Panc1 (cell line): ENCODE measurements around the gene TRIM14. TPM values are rescaled to one million over a fixed set of nuclear protein-coding genes. Genes with fewer than 3 reads are reported as not detected.

ENCODE experiments used
- ATAC-seq: fragments of 200-7000 bp; cut with Tn5 transposase; 2 replicates; pipeline ENCODE4 v1.9.1; 2020; ENCODE audit warnings: mild to moderate bottlenecking, moderate library complexity
- BruUV-seq: library from RNA; stranded (reverse); fragments of 400-500 nt; replicated peaks from 2 replicates; lab custom pipeline; 2021; lab: Mats Ljungman, UMichigan
- CTCF ChIA-PET: fragments of 300-600 bp; sonication (Branson Sonifier 250); formaldehyde crosslinking; loops from one replicate; lab custom pipeline; 2022; ENCODE audit warnings: antibody characterized with exemption; lab: Charles Lee
- POLR2A ChIA-PET: fragments of 300-600 bp; sonication (Branson Sonifier 250); formaldehyde crosslinking; loops from one replicate; lab custom pipeline; 2022; ENCODE audit warnings: antibody characterized with exemption; lab: Charles Lee
- DNase-seq: peaks from one replicate; pipeline ENCODE4 v3.0.0-alpha.2; 2010; ENCODE audit warnings: low read depth, low spot score
- H3K27ac ChIP-seq: 2 replicates; pipeline ENCODE4 v1.5.1; 2011; ENCODE audit warnings: mild to moderate bottlenecking, low read length, inconsistent platforms
- H3K27me3 ChIP-seq: fragments of 200-500 bp; sonication (Bioruptor generic); 2 replicates; pipeline ENCODE4 v1.6.0; 2014; ENCODE audit warnings: low read length, inconsistent platforms; ENCODE audit not compliant: control insufficient read depth, insufficient read depth
- H3K36me3 ChIP-seq: fragments of 200-500 bp; sonication (Bioruptor generic); 2 replicates; pipeline ENCODE4 v1.5.1; 2014; ENCODE audit warnings: inconsistent platforms, mild to moderate bottlenecking, low read length, moderate library complexity; ENCODE audit not compliant: control insufficient read depth, insufficient read depth
- H3K4me1 ChIP-seq: 2 replicates; pipeline ENCODE4 v1.5.1; 2011; ENCODE audit warnings: inconsistent platforms, mild to moderate bottlenecking, low read length, moderate library complexity; ENCODE audit not compliant: control insufficient read depth, insufficient read depth
- H3K4me3 ChIP-seq, 2 experiments: 2 replicates each; pipeline ENCODE4 v1.5.1; 2011 to 2012; ENCODE audit warnings: low read depth in 2 of 2, low read length in 2 of 2, mild to moderate bottlenecking in 2 of 2, inconsistent platforms in 1 of 2, moderate library complexity in 1 of 2
- H3K9me3 ChIP-seq: fragments of 200-500 bp; sonication (Bioruptor generic); 2 replicates; pipeline ENCODE4 v1.5.1; 2014; ENCODE audit warnings: low read depth, mild to moderate bottlenecking, inconsistent platforms, low read length, moderate library complexity; ENCODE audit not compliant: control insufficient read depth, insufficient read depth
- POLR2AphosphoS5 ChIP-seq: IDR thresholded peaks from 2 replicates; pipeline ENCODE4 v1.6.1; 2012; ENCODE audit warnings: mild to moderate bottlenecking, low read depth, low read length, moderate library complexity
- SIN3A ChIP-seq: IDR thresholded peaks from 2 replicates; pipeline ENCODE4 v1.6.1; 2012; ENCODE audit warnings: low read depth, mild to moderate bottlenecking, low read length, moderate library complexity, borderline replicate concordance; ENCODE audit not compliant: insufficient read depth
- TCF7L2 ChIP-seq: IDR thresholded peaks from 2 replicates; pipeline ENCODE4 v1.6.1; 2011; ENCODE audit warnings: mild to moderate bottlenecking, low read depth, low read length, inconsistent platforms
- in situ Hi-C: cut with HindIII; loops from 2 replicates; pipeline ENCODE4 v1.10.0; 2016; ENCODE audit warnings: low sequenced_read_pairs, low pct_unique_long_range_greater_than_20kb
- intact Hi-C: fragments of 100-400 bp; cut with micrococcal nuclease; formaldehyde crosslinking; loops from one replicate; pipeline ENCODE4 v1.10.0; 2022; ENCODE audit not compliant: unreplicated experiment
- total RNA-seq: library from RNA; stranded (reverse); gene quantifications from one replicate; pipeline ENCODE4 v1.2.1, GENCODE V29; 2021; ENCODE audit not compliant: unreplicated experiment
- TF ChIP-seq, protein P1 (sequence below), 2 experiments: IDR thresholded peaks; 2 replicates each; pipeline ENCODE4 v1.6.1; 2011 to 2012; ENCODE audit warnings: low read depth in 2 of 2, control low read depth in 1 of 2, low read length in 1 of 2, mild to moderate bottlenecking in 1 of 2, moderate library complexity in 1 of 2; ENCODE audit not compliant: insufficient read depth in 1 of 2
- TF ChIP-seq, protein P2 (sequence below): fragments of 450-650 bp; IDR thresholded peaks from 2 replicates; pipeline ENCODE4 v1.5.1; 2017; ENCODE audit warnings: mild to moderate bottlenecking

TRIM14 gene
- total RNA-seq, 1 experiment from 2014 or later = 9.7 TPM

- POLR2A ChIA-PET = no interaction called here
- H3K9me3 ChIP-seq = no peaks in the 10 kb centered on the region
Measured at GRCh38 chr9:98034593-98035546, 84.2 kb downstream of the TRIM14 start.

GRCh38 chr9:98031935-98032334, 87.1 kb downstream of the TRIM14 start:
- Histone ChIP-seq H3K27me3 (no peaks in the 10 kb centered on the region), H3K9me3 (no peaks in the 10 kb centered on the region), H3K36me3 (no peaks in the 10 kb centered on the region), H3K4me1 (no peaks in the 10 kb centered on the region), H3K27ac (no peak overlapping the region), H3K4me3 (no peak overlapping the region)
- CTCF ChIA-PET = interaction anchor here (0.6 kb wide), 1 partner anchor 90 kb away, joined by 3 read pairs; no protein-coding TSS in a partner anchor
- in situ Hi-C loops = no loop called here
- POLR2A ChIA-PET = interaction anchor here (0.6 kb wide), 1 partner anchor 187 kb away, joined by 4 read pairs; no protein-coding TSS in a partner anchor
- ATAC-seq (no peak), DNase-seq (no peak)
- intact Hi-C loops = loop anchor here (10.0 kb wide), 1 partner anchor 107 kb away; the partner anchor contains the start of gene TRMO
- TF ChIP-seq SIN3A (no peak), POLR2AphosphoS5 (no peak), TCF7L2 (no peak)
- TF ChIP-seq, protein P1, sequence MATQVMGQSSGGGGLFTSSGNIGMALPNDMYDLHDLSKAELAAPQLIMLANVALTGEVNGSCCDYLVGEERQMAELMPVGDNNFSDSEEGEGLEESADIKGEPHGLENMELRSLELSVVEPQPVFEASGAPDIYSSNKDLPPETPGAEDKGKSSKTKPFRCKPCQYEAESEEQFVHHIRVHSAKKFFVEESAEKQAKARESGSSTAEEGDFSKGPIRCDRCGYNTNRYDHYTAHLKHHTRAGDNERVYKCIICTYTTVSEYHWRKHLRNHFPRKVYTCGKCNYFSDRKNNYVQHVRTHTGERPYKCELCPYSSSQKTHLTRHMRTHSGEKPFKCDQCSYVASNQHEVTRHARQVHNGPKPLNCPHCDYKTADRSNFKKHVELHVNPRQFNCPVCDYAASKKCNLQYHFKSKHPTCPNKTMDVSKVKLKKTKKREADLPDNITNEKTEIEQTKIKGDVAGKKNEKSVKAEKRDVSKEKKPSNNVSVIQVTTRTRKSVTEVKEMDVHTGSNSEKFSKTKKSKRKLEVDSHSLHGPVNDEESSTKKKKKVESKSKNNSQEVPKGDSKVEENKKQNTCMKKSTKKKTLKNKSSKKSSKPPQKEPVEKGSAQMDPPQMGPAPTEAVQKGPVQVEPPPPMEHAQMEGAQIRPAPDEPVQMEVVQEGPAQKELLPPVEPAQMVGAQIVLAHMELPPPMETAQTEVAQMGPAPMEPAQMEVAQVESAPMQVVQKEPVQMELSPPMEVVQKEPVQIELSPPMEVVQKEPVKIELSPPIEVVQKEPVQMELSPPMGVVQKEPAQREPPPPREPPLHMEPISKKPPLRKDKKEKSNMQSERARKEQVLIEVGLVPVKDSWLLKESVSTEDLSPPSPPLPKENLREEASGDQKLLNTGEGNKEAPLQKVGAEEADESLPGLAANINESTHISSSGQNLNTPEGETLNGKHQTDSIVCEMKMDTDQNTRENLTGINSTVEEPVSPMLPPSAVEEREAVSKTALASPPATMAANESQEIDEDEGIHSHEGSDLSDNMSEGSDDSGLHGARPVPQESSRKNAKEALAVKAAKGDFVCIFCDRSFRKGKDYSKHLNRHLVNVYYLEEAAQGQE (IDR thresholded peaks at IDR 0.05; ENCODE audit: insufficient read depth in 1 of 2, low read depth in 2 of 2, low read length in 1 of 2) = no peak
- TF ChIP-seq, protein P2, sequence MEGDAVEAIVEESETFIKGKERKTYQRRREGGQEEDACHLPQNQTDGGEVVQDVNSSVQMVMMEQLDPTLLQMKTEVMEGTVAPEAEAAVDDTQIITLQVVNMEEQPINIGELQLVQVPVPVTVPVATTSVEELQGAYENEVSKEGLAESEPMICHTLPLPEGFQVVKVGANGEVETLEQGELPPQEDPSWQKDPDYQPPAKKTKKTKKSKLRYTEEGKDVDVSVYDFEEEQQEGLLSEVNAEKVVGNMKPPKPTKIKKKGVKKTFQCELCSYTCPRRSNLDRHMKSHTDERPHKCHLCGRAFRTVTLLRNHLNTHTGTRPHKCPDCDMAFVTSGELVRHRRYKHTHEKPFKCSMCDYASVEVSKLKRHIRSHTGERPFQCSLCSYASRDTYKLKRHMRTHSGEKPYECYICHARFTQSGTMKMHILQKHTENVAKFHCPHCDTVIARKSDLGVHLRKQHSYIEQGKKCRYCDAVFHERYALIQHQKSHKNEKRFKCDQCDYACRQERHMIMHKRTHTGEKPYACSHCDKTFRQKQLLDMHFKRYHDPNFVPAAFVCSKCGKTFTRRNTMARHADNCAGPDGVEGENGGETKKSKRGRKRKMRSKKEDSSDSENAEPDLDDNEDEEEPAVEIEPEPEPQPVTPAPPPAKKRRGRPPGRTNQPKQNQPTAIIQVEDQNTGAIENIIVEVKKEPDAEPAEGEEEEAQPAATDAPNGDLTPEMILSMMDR = no peak
- no TSS peak for BruUV-seq

More at GRCh38 chr9:98034593-98035546, 84.2 kb downstream of the TRIM14 start:
- intact Hi-C loops = loop anchor here (10.0 kb wide), 1 partner anchor 110 kb away; the partner anchor contains the start of gene TRMO
- Histone ChIP-seq H3K4me3 (no peak overlapping the region), H3K4me1 (no peaks in the 10 kb centered on the region), H3K27me3 (no peaks in the 10 kb centered on the region), H3K27ac (no peak overlapping the region), H3K36me3 (no peaks in the 10 kb centered on the region)
- BruUV-seq = no TSS peak
- peak; percentile 27 for DNase-seq
- in situ Hi-C loops = no loop called here
- ATAC-seq = peak; percentile 94
- CTCF ChIA-PET = interaction anchor here (1.3 kb wide), 1 partner anchor 111 kb away, joined by 4 read pairs; no protein-coding TSS in a partner anchor
- TF ChIP-seq POLR2AphosphoS5 = no peak
- TF ChIP-seq, protein P2 = peak; percentile 82
- TF ChIP-seq SIN3A = no peak
